CD4-positive, alpha-beta T cell (primary cell): ENCODE data around the gene ASH1L. TPM values are rescaled to one million over a fixed set of nuclear protein-coding genes. Genes with fewer than 3 reads are reported as not detected.

Experiments
- ATAC-seq: fragments of 200-7000 bp; cut with Tn5 transposase; one replicate; pipeline ENCODE4 v1.10.0; 2022; ENCODE audit warnings: mild to moderate bottlenecking; ENCODE audit not compliant: poor library complexity
- CTCF ChIA-PET: fragments of 350-600 bp; sonication (Branson Sonifier 250); formaldehyde crosslinking; loops from one replicate; lab custom pipeline; 2021; ENCODE audit warnings: antibody characterized with exemption, inconsistent platforms; lab: Charles Lee
- POLR2A ChIA-PET: fragments of 350-600 bp; sonication (Branson Sonifier 250); formaldehyde crosslinking; loops from one replicate; lab custom pipeline; 2021; ENCODE audit warnings: antibody characterized with exemption, inconsistent platforms; lab: Charles Lee
- DNase-seq, 14 experiments: peaks; one replicate each; pipeline ENCODE4 v3.0.0-alpha.2; 2013 to 2020; ENCODE audit warnings: mixed read lengths in 2 of 14
- H3K27ac ChIP-seq, 2 donors: one replicate each; pipeline versions ENCODE4 v1.5.1 to v1.7.0; 2013; ENCODE audit warnings: low read length in 2 of 2, low read depth in 1 of 2, mild to moderate bottlenecking in 1 of 2
- H3K27me3 ChIP-seq, 2 experiments: 1 replicate in 1 of 2; 2 replicates in 1 of 2; pipeline versions ENCODE4 v1.6.1 to v1.7.0; 2013; ENCODE audit warnings: low read length in 2 of 2, control low read depth in 1 of 2, mild to moderate bottlenecking in 1 of 2, moderate library complexity in 1 of 2; ENCODE audit not compliant: insufficient read depth in 2 of 2, control insufficient read depth in 1 of 2
- H3K36me3 ChIP-seq: one replicate; pipeline ENCODE4 v1.6.1; 2013; ENCODE audit warnings: low read length, control low read depth; ENCODE audit not compliant: insufficient read depth
- H3K4me1 ChIP-seq: one replicate; pipeline ENCODE4 v1.6.1; 2013; ENCODE audit warnings: low read length, control low read depth; ENCODE audit not compliant: insufficient read depth
- H3K4me3 ChIP-seq: one replicate; pipeline ENCODE4 v1.5.1; 2013; ENCODE audit warnings: mild to moderate bottlenecking, low read length, moderate library complexity
- H3K9me3 ChIP-seq, 2 experiments: 1 replicate in 1 of 2; 2 replicates in 1 of 2; pipeline versions ENCODE4 v1.6.1 to v1.7.0; 2013; ENCODE audit warnings: low read length in 2 of 2, mild to moderate bottlenecking in 2 of 2, control low read depth in 1 of 2, moderate library complexity in 1 of 2; ENCODE audit not compliant: control insufficient read depth in 1 of 2, insufficient read depth in 1 of 2
- H3K27ac Mint-ChIP-seq: one replicate; pipeline ENCODE4 v1.8.0; 2020; ENCODE audit warnings: mixed read lengths
- H3K27me3 Mint-ChIP-seq: one replicate; pipeline ENCODE4 v1.8.0; 2021; ENCODE audit warnings: mixed read lengths
- H3K36me3 Mint-ChIP-seq: one replicate; pipeline ENCODE4 v1.8.0; 2021; ENCODE audit warnings: low read depth, mixed read lengths
- H3K4me1 Mint-ChIP-seq: one replicate; pipeline ENCODE4 v1.8.0; 2021; ENCODE audit warnings: low read depth, mixed read lengths
- H3K4me3 Mint-ChIP-seq: one replicate; pipeline ENCODE4 v1.8.0; 2020; ENCODE audit warnings: mild to moderate bottlenecking, mixed read lengths
- H3K9me3 Mint-ChIP-seq: one replicate; pipeline ENCODE4 v1.8.0; 2020; ENCODE audit warnings: mixed read lengths
- CTCF ChIP-seq: fragments of 200-600 bp; IDR thresholded peaks from one replicate; pipeline ENCODE4 v1.8.0; 2022; ENCODE audit warnings: antibody characterized with exemption, mild to moderate bottlenecking
- intact Hi-C, 2 experiments: fragments of 100-400 bp; cut with DNase I in 1 of 2; cut with micrococcal nuclease in 1 of 2; formaldehyde crosslinking; loops; one replicate each; pipeline versions ENCODE4 v1.15.1 to v1.9.0; 2023 to 2025; cut with DNase I, micrococcal nuclease
- total RNA-seq, 174 experiments: library from RNA in 2 of 174; stranded (reverse) in 2 of 174; gene quantifications; one replicate each; pipeline ENCODE4 v1.2.3 and lab custom pipeline; 2021 to 2026

ASH1L gene
- total RNA-seq, 2 experiments from 2014 or later: 71.0 to 72.8 TPM

GRCh38 chr1:155308493-155309422, 253.8 kb downstream of the ASH1L start, which contains the start of gene FDPS:
FDPS (plus strand) TSS chr1:155308866; CDS start chr1:155309790, 924 bp downstream.
- H3K4me3 ChIP-seq: peak within 1 kb of the TSS; percentile 93
- Mint-ChIP-seq H3K27me3 (no peaks in the 10 kb centered on the region), H3K9me3 (no peaks in the 10 kb centered on the region), H3K27ac (peak within 1 kb of the TSS; percentile 96), H3K4me3 (peak within 1 kb of the TSS; percentile 94), H3K36me3 (peaks cover 33% of the 10 kb centered on the region), H3K4me1 (peaks cover 28% of the 10 kb centered on the region)
- peak; percentile 97 for ATAC-seq
- DNase-seq: peak; percentile 90 to 100 (median 94)
- intact Hi-C loops: loop anchor here (1.0 to 2.0 kb wide), 5 partner anchors 12 to 58 kb away; partner anchors contain the start of genes CLK2 (in 1 of the 2), RUSC1 (in 1 of the 2) and SCAMP3 (in 1 of the 2)
- H3K4me1 ChIP-seq: peaks cover 29% of the 10 kb centered on the region
- H3K9me3 ChIP-seq: no peaks in the 10 kb centered on the region
- H3K27ac ChIP-seq: peak within 1 kb of the TSS; percentile 92 to 95
- no peaks in the 10 kb centered on the region for H3K27me3 ChIP-seq
- no peak for TF ChIP-seq CTCF
- H3K36me3 ChIP-seq: peaks cover 21% of the 10 kb centered on the region
- CTCF ChIA-PET: interaction anchor here (1.3 to 1.6 kb wide), 4 partner anchors 15 to 60 kb away, joined by 3 to 15 read pairs (median 6); no protein-coding TSS in a partner anchor
- POLR2A ChIA-PET: interaction anchor here (0.6 to 1.8 kb wide), 13 partner anchors 12 to 626 kb away, joined by 3 to 9 read pairs (median 4); partner anchors contain the start of genes CLK2, KHDC4, RUSC1 and SCAMP3

GRCh38 chr1:155307247-155307740, 255.3 kb downstream of the ASH1L start:
- TF ChIP-seq CTCF: no peak
- CTCF ChIA-PET: interaction anchor here (1.2 to 1.6 kb wide), 6 partner anchors 9 to 58 kb away, joined by 3 to 15 read pairs (median 4); no protein-coding TSS in a partner anchor
- peaks cover 28% of the 10 kb centered on the region for H3K4me1 Mint-ChIP-seq
- Histone ChIP-seq H3K4me3 (no peak overlapping the region), H3K9me3 (no peaks in the 10 kb centered on the region), H3K27me3 (no peaks in the 10 kb centered on the region), H3K36me3 (peaks cover 11% of the 10 kb centered on the region), H3K4me1 (peaks cover 29% of the 10 kb centered on the region), H3K27ac (no peak overlapping the region)
- H3K9me3 Mint-ChIP-seq: no peaks in the 10 kb centered on the region
- peak overlapping the region; percentile 96 for H3K27ac Mint-ChIP-seq
- DNase-seq (peak in 2 of 14 experiments; percentile 39 to 48), ATAC-seq (no peak)
- no peaks in the 10 kb centered on the region for H3K27me3 Mint-ChIP-seq
- POLR2A ChIA-PET: interaction anchor here (1.5 to 1.8 kb wide), 4 partner anchors 15 to 56 kb away, joined by 5 to 9 read pairs (median 8); partner anchors contain the start of gene SCAMP3
- H3K36me3 Mint-ChIP-seq: peaks cover 22% of the 10 kb centered on the region
- peak overlapping the region; percentile 40 for H3K4me3 Mint-ChIP-seq
- intact Hi-C loops: loop anchor here in 1 of 2 experiments (2.0 kb wide), 1 partner anchor 28 kb away; no protein-coding TSS in a partner anchor

- H3K4me3 ChIP-seq: no peak overlapping the region
- H3K9me3 ChIP-seq: no peaks in the 10 kb centered on the region
- H3K4me1 Mint-ChIP-seq: peaks cover 24% of the 10 kb centered on the region
- no peak for DNase-seq
- H3K27ac Mint-ChIP-seq: peak overlapping the region; percentile 96
- H3K27ac ChIP-seq: no peak overlapping the region
- no peak for ATAC-seq
- ChIA-PET POLR2A (no interaction called here), CTCF (interaction anchor here (1.5 kb wide), 1 partner anchor 55 kb away, joined by 4 read pairs; no protein-coding TSS in a partner anchor)
- TF ChIP-seq CTCF: no peak
- peaks cover 29% of the 10 kb centered on the region for H3K4me1 ChIP-seq
- no peaks in the 10 kb centered on the region for H3K9me3 Mint-ChIP-seq
- H3K36me3 Mint-ChIP-seq: peaks cover 13% of the 10 kb centered on the region
- intact Hi-C loops: loop anchor here in 1 of 2 experiments (2.0 kb wide), 1 partner anchor 27 kb away; no protein-coding TSS in a partner anchor
- H3K27me3 ChIP-seq: no peaks in the 10 kb centered on the region
- H3K4me3 Mint-ChIP-seq: no peak overlapping the region
- peaks cover 4% of the 10 kb centered on the region for H3K36me3 ChIP-seq
- H3K27me3 Mint-ChIP-seq: no peaks in the 10 kb centered on the region
Observed at GRCh38 chr1:155305881-155306391, 256.7 kb downstream of the ASH1L start.
